NOMO-1 treated with dmso at 0.1 percent for 144 hours (cell line): ENCODE data around the gene HSPBAP1.
"Not testable (repeated sequence)": the region's sequence is repeated elsewhere in the genome, so short reads cannot be mapped to it uniquely, and the experiment has no call there.

ENCODE experiments used
- DNase-seq: peaks from one replicate; lab custom pipeline; 2025; ENCODE audit not compliant: unreplicated experiment; lab: John Stamatoyannopoulos, UW

Gene HSPBAP1

GRCh38 chr3:122742234-122742633, 51.4 kb downstream of the HSPBAP1 start:
- DNase-seq, result no peak

GRCh38 chr3:122739172-122739571, 54.5 kb downstream of the HSPBAP1 start:
- no peak for DNase-seq

- not testable (repeated sequence) for DNase-seq
These were observed 60.7 kb downstream of the HSPBAP1 start for GRCh38 chr3:122732682-122733525.

GRCh38 chr3:122730240-122730639, 63.4 kb downstream of the HSPBAP1 start:
- no peak for DNase-seq

- no peak for DNase-seq
These were observed 64.7 kb downstream of the HSPBAP1 start for GRCh38 chr3:122728756-122729514.

- DNase-seq, result no peak
These were observed 65.4 kb downstream of the HSPBAP1 start for GRCh38 chr3:122728186-122728585.

GRCh38 chr3:122727766-122728165, 65.9 kb downstream of the HSPBAP1 start:
- DNase-seq, result no peak

GRCh38 chr3:122727294-122727693, 66.3 kb downstream of the HSPBAP1 start:
- no peak for DNase-seq

- no peak for DNase-seq
These were observed 68.5 kb downstream of the HSPBAP1 start for GRCh38 chr3:122725106-122725505.

- no peak for DNase-seq
These were observed 74.2 kb downstream of the HSPBAP1 start for GRCh38 chr3:122719273-122719921.

- no peak for DNase-seq
These were observed 77.0 kb downstream of the HSPBAP1 start for GRCh38 chr3:122716667-122717066.

- no peak for DNase-seq
These were observed 79.4 kb downstream of the HSPBAP1 start for GRCh38 chr3:122714273-122714672.

- not testable (repeated sequence) for DNase-seq
These were observed 82.9 kb downstream of the HSPBAP1 start for GRCh38 chr3:122710616-122711251.

GRCh38 chr3:122705379-122705778, 88.3 kb downstream of the HSPBAP1 start:
- no peak for DNase-seq

- no peak for DNase-seq
These were observed 93.4 kb downstream of the HSPBAP1 start for GRCh38 chr3:122700193-122700592.

GRCh38 chr3:122697952-122698620, 95.5 kb downstream of the HSPBAP1 start:
- no peak for DNase-seq

GRCh38 chr3:122695927-122696561, 97.6 kb downstream of the HSPBAP1 start:
- no peak for DNase-seq

GRCh38 chr3:122694966-122695365, 98.7 kb downstream of the HSPBAP1 start:
- DNase-seq, result no peak

- no peak for DNase-seq
These were observed 101.0 kb downstream of the HSPBAP1 start for GRCh38 chr3:122692674-122693073.

- no peak for DNase-seq
These were observed 102.4 kb downstream of the HSPBAP1 start for GRCh38 chr3:122691195-122691594.
